ENCODE measurements around the gene PTPRD.

GRCh38 chr9:9170439-9171134 is 1442.2 kb downstream of the PTPRD start:
- TF ChIP-seq POLR2A (IDR thresholded peaks at IDR 0.05) (no peak), CTCF (IDR thresholded peaks at IDR 0.05) (no peak)

Measured in thyroid gland (tissue), 4 donors.